Spleen (tissue), 7 donors: ENCODE measurements around the gene VSTM1.

Source experiments
- CTCF ChIP-seq, 11 experiments: fragments of 200-600 bp in 7 of 11; fragments of 450-650 bp in 4 of 11; sonication (generic) in 4 of 11; IDR thresholded peaks in 8 of 11; conservative IDR thresholded peaks in 3 of 11; 1 replicate in 7 of 11; 2 replicates in 4 of 11; pipeline versions ENCODE4 v1.4.0 to v1.8.0; 2016 to 2021; ENCODE audit warnings: antibody characterized with exemption in 11 of 11, inconsistent platforms in 4 of 11, mild to moderate bottlenecking in 1 of 11
- POLR2A ChIP-seq, 3 donors: fragments of 450-650 bp; IDR thresholded peaks; one replicate each; pipeline ENCODE4 v1.5.1; 2017; ENCODE audit warnings: antibody characterized with exemption in 3 of 3, mild to moderate bottlenecking in 1 of 3
- POLR2AphosphoS5 ChIP-seq, 3 donors: sonication (generic); formaldehyde crosslinking; IDR thresholded peaks; one replicate each; pipeline ENCODE4 v1.5.1; 2017; ENCODE audit warnings: antibody characterized with exemption in 3 of 3
- donor health status: DM: no; HTN: no; CAD: no; lungs with moderate emphysema.
- donor health status: DM: no; HTN: no; CAD: no.
- donor health status: DM: no; HTN: no; CAD: no.

GRCh38 chr19:54084410-54084809 lies 20.7 kb upstream of the VSTM1 start:
- TF ChIP-seq CTCF (IDR thresholded peaks at IDR 0.05 in 8 of 11, conservative IDR thresholded peaks at IDR 0.05 in 3 of 11): no peak
- TF ChIP-seq POLR2A (IDR thresholded peaks at IDR 0.05): no peak
- no peak for TF ChIP-seq POLR2AphosphoS5 (IDR thresholded peaks at IDR 0.05)
